ENCODE results near the gene SLX9. TPM values are rescaled to one million over a fixed set of nuclear protein-coding genes. Genes with fewer than 3 reads are reported as not detected.

The SLX9 gene
- total and polyA plus RNA-seq, 2 donors (not counting 3 experiments of a cell fraction or from before 2014, with no cell fraction given), result 27.0 to 50.6 TPM

DNA sequence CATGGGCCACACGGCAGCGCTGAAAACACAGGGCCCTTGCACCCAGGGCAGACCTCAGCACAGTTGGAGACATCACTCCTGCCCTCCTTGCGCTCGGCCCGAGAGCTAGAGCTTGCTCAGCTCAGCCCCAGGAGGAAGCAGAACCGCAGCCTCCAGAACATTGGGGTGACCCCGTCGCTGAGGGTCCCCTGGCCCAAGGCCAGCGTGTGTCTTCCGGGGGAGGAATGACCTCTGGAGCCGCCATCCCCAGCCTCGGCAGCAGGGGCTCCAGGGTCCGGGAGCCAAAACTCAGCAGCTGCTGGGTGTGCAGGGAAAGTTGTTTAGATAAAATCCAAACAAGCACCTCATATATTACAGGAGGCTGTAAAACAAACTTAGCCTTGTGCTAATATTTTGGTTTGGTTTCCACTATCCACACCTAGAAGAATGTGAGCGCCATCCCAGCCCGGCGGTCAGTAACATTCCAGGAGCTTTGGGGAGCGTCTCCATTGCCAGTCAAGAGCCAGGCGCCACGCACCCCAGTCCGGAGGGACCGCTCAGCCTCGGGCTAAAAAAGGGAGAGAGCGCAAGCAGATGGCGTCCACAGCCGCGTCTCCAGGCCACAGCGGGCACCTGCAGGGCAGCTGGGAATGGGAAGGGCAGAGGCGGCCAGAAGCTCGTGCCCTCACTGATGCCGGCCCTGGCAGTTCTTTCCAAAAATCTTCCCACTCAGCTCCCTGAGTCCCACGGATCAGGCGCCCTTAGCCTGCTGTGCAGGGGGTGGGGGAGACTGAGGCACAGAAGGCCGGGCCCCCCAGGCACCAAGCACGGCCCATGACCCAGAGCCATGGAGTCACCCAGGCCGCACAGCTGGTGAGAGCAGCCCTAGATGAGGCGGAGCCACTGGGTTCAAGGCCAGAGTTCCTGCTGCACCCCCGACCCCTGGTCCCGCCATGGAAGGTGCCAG lies 52.0 kb downstream of the SLX9 start:
- no peaks in the 10 kb centered on the region for H3K36me3 ChIP-seq (ENCODE audit: control insufficient read depth in 2 of 2, extremely low read depth in 1 of 2, insufficient read depth in 2 of 2, low read length in 2 of 2)
- TF ChIP-seq, protein P1, sequence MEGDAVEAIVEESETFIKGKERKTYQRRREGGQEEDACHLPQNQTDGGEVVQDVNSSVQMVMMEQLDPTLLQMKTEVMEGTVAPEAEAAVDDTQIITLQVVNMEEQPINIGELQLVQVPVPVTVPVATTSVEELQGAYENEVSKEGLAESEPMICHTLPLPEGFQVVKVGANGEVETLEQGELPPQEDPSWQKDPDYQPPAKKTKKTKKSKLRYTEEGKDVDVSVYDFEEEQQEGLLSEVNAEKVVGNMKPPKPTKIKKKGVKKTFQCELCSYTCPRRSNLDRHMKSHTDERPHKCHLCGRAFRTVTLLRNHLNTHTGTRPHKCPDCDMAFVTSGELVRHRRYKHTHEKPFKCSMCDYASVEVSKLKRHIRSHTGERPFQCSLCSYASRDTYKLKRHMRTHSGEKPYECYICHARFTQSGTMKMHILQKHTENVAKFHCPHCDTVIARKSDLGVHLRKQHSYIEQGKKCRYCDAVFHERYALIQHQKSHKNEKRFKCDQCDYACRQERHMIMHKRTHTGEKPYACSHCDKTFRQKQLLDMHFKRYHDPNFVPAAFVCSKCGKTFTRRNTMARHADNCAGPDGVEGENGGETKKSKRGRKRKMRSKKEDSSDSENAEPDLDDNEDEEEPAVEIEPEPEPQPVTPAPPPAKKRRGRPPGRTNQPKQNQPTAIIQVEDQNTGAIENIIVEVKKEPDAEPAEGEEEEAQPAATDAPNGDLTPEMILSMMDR (IDR thresholded peaks at IDR 0.05; ENCODE audit: extremely low read depth in 1 of 2, insufficient read depth in 1 of 2, low read depth in 1 of 2, low read length in 2 of 2), result no peak
- TF ChIP-seq, protein P2, sequence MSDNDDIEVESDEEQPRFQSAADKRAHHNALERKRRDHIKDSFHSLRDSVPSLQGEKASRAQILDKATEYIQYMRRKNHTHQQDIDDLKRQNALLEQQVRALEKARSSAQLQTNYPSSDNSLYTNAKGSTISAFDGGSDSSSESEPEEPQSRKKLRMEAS (IDR thresholded peaks at IDR 0.05; ENCODE audit: insufficient read depth, insufficient read length), result no peak
- TF ChIP-seq JUN (IDR thresholded peaks at IDR 0.05; ENCODE audit: borderline replicate concordance, insufficient read depth, insufficient read length, low read depth), result no peak
- TF ChIP-seq GATA2 (IDR thresholded peaks at IDR 0.05; ENCODE audit: insufficient read depth, insufficient read length, low read depth, low read length), result no peak
- TF ChIP-seq FOS (IDR thresholded peaks at IDR 0.05; ENCODE audit: borderline replicate concordance, insufficient read depth, low read length), result no peak
- TF ChIP-seq MYC (IDR thresholded peaks at IDR 0.05; ENCODE audit: low read depth, low read length), result no peak
- no peak for TF ChIP-seq POLR2AphosphoS5 (IDR thresholded peaks at IDR 0.05; ENCODE audit: insufficient read depth, low read depth, low read length)
- no peak for TF ChIP-seq EZH2 (IDR thresholded peaks at IDR 0.05; ENCODE audit: borderline replicate concordance, low read depth, low read length, severe bottlenecking)
- no peak for TF ChIP-seq POLR2A (IDR thresholded peaks at IDR 0.05; ENCODE audit: low read depth, low read length)
- no peak for FAIRE-seq
- no peak overlapping the region for H3K4me3 ChIP-seq (replicated peaks in 1 of 3; ENCODE audit: insufficient read depth in 1 of 3, low read depth in 1 of 3, low read length in 3 of 3)
- DNase-seq (ENCODE audit: low read depth, low spot score), result no peak
- dilution Hi-C loops (cut with MboI; ENCODE audit: extremely low pct_ligation_motif_present, low sequenced_read_pairs), result no loop called here
- no peaks in the 10 kb centered on the region for H3K9me1 ChIP-seq (replicated peaks; ENCODE audit: control insufficient read depth, extremely low read depth, insufficient read depth, low read length)
- H3K4me2 ChIP-seq (ENCODE audit: insufficient read depth, low read length), result no peak overlapping the region
- no peak overlapping the region for H2AFZ ChIP-seq (ENCODE audit: low read depth, low read length)
- no peaks in the 10 kb centered on the region for H4K20me1 ChIP-seq (replicated peaks; ENCODE audit: control insufficient read depth, extremely low read depth, insufficient read depth, low read length)
- H3K27ac ChIP-seq (ENCODE audit: insufficient read depth, low read depth, low read length), result no peak overlapping the region
- POLR2A ChIA-PET, result no interaction called here
- no TSS peak for BruUV-seq (replicated peaks)
- CTCF ChIA-PET, result interaction anchor here (1.0 to 1.2 kb wide), 2 partner anchors 146 to 148 kb away, joined by 3 to 4 read pairs; no protein-coding TSS in a partner anchor
- intact Hi-C loops (cut with micrococcal nuclease), result no loop called here
- no peaks in the 10 kb centered on the region for H3K9me3 ChIP-seq (replicated peaks; ENCODE audit: control insufficient read depth, insufficient read depth, low read length)
- no peak overlapping the region for H3K9ac ChIP-seq (replicated peaks; ENCODE audit: extremely low read depth, insufficient read depth, low read length)
- no peaks in the 10 kb centered on the region for H3K79me2 ChIP-seq (ENCODE audit: control insufficient read depth, insufficient read depth, low read length)
- no peaks in the 10 kb centered on the region for H3K4me1 ChIP-seq (ENCODE audit: control insufficient read depth, extremely low read depth, insufficient read depth, low read length)
- no peaks in the 10 kb centered on the region for H3K27me3 ChIP-seq (ENCODE audit: control insufficient read depth in 2 of 2, insufficient read depth in 2 of 2, low read length in 2 of 2)

Data from endothelial cell of umbilical vein (primary cell).